Mucosa of descending colon (tissue), 3 donors: Measurements from ENCODE around the gene SIM2. TPM values are rescaled to one million over a fixed set of nuclear protein-coding genes. Genes with fewer than 3 reads are reported as not detected.

Experiments used
- ATAC-seq: fragments of 200-7000 bp; cut with Tn5 transposase; one replicate; pipeline ENCODE4 v1.9.1; 2020; ENCODE audit warnings: mild to moderate bottlenecking, moderate library complexity
- DNase-seq, 3 donors: peaks; one replicate each; pipeline ENCODE4 v3.0.0-alpha.2; 2020
- H3K36me3 ChIP-seq: fragments of 200-600 bp; one replicate; pipeline ENCODE4 v1.8.0; 2021; ENCODE audit warnings: low read depth, mild to moderate bottlenecking
- H3K4me1 ChIP-seq: fragments of 200-600 bp; one replicate; pipeline ENCODE4 v1.8.0; 2021; ENCODE audit warnings: low read depth, mild to moderate bottlenecking
- H3K4me3 ChIP-seq: fragments of 200-600 bp; one replicate; pipeline ENCODE4 v1.8.0; 2021; ENCODE audit warnings: mild to moderate bottlenecking
- H3K9me3 ChIP-seq: fragments of 200-600 bp; one replicate; pipeline ENCODE4 v1.8.0; 2021; ENCODE audit warnings: mild to moderate bottlenecking
- CTCF ChIP-seq: fragments of 200-600 bp; IDR thresholded peaks from one replicate; pipeline ENCODE4 v1.8.0; 2022; ENCODE audit warnings: antibody characterized with exemption, mild to moderate bottlenecking
- intact Hi-C, 2 donors: fragments of 100-400 bp; cut with DNase I in 1 of 2; cut with micrococcal nuclease in 1 of 2; formaldehyde crosslinking; loops; one replicate each; pipeline versions ENCODE4 v1.11.0 to v1.11.1; 2022; cut with DNase I, micrococcal nuclease
- total RNA-seq, 3 donors: library from RNA; stranded (reverse); fragmentation: NEBNext Ultra II Directional in 2 of 3; extraction: Animal tissue kit (Norgen Biotek cat#: 25700) in 2 of 3; gene quantifications; one replicate each; pipeline versions ENCODE4 v1.2.1 to v1.2.4, GENCODE V29; 2021 to 2023
- donor health status: DM: no; HTN: no; CAD: no; lungs with moderate emphysema.
- donor health status: DM: no; HTN: no; CAD: no.
- donor health status: DM: no; HTN: yes; CAD: no.

SIM2 gene
- total RNA-seq, 3 donors from 2014 or later = not detected

GRCh38 chr21:36699546-36700294 is 805 bp downstream of the SIM2 start:
- ATAC-seq (no peak), DNase-seq (no peak)
- Histone ChIP-seq H3K4me1 (peaks cover 42% of the 10 kb centered on the region), H3K4me3 (no peak overlapping the region), H3K36me3 (no peaks in the 10 kb centered on the region), H3K9me3 (no peaks in the 10 kb centered on the region)
- TF ChIP-seq CTCF = no peak
- intact Hi-C loops = no loop called here

- H3K36me3 ChIP-seq = no peaks in the 10 kb centered on the region
- H3K4me1 ChIP-seq = peaks cover 49% of the 10 kb centered on the region
Measured at GRCh38 chr21:36700295-36700970, 1.5 kb downstream of the SIM2 start.

DNA sequence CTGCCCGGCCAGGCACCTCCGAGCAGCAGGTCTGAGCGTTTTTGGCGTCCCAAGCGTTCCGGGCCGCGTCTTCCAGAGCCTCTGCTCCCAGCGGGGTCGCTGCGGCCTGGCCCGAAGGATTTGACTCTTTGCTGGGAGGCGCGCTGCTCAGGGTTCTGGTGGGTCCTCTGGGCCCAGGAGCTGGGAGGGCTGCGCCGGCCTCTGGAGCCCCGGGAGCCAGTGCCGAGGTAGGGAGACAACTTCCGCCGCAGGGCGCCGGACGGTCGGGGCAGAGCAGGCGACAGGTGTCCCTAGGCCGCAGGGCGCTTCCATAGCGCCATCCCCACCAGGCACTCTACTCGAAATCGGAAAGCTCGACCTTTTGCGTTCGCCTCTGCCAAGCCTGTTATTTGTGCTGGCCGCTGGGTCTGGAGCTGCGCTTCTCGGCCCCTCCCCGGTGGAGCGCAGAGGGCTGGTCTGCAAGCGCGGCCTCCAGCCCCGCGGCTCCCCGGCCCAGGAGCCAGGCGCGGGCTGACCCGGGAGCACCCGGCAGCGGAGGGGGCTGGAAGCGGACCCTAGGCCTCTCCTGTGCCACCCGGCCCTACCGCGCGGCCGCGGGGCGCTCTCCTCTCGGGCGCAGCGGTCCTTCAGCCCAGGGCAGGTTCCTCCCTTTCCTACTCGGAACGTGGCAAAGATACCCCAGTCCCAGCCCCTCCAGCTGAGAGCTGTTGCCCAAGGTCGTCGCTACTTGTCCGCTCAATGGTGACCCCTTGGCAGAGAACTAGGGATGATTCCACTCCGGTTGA is 2.2 kb downstream of the SIM2 start:
- Histone ChIP-seq H3K4me3 (no peak overlapping the region), H3K36me3 (no peaks in the 10 kb centered on the region), H3K4me1 (peaks cover 49% of the 10 kb centered on the region), H3K9me3 (no peaks in the 10 kb centered on the region)
- no peak for TF ChIP-seq CTCF
- DNase-seq (peak in 1 of 3 donors; percentile 35), ATAC-seq (peak; percentile 44)
- intact Hi-C loops = no loop called here

More at GRCh38 chr21:36700295-36700970, 1.5 kb downstream of the SIM2 start:
- no peak for DNase-seq
- no peak for TF ChIP-seq CTCF
- H3K9me3 ChIP-seq = no peaks in the 10 kb centered on the region
- intact Hi-C loops = no loop called here
- ATAC-seq = no peak
- H3K4me3 ChIP-seq = no peak overlapping the region

GRCh38 chr21:36701756-36702621 is 3.1 kb downstream of the SIM2 start:
- Histone ChIP-seq H3K4me1 (peaks cover 49% of the 10 kb centered on the region), H3K36me3 (no peaks in the 10 kb centered on the region)

More at GRCh38 chr21:36701756-36702621, 3.1 kb downstream of the SIM2 start:
- ATAC-seq (no peak), DNase-seq (no peak)
- H3K4me3 ChIP-seq = no peak overlapping the region
- intact Hi-C loops = no loop called here
- H3K9me3 ChIP-seq = no peaks in the 10 kb centered on the region
- no peak for TF ChIP-seq CTCF
